Measurements from ENCODE around the gene SLC35D2.
"Not testable (repeated sequence)": the region's sequence is repeated elsewhere in the genome, so short reads cannot be mapped to it uniquely, and the experiment has no call there.

SLC35D2 gene

DNA sequence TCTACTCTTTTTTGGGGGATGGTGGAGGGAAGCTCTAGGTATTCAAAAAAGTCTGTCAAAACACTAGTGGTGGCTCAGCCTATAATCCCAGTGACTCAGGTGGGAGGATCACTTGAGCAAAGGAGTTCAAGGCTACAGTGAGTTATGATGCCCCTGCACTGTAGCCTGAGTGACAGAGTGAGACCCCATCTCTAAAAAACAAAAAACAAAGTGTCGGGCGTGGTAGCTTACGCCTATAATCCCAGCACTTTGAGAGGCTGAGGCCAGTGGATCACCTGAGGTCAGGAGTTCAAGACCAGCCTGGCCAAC, 15.8 kb upstream of the SLC35D2 start:
- DNase-seq = no peak

- no peak for DNase-seq
Observed at GRCh38 chr9:96398582-96399324, 15.2 kb upstream of the SLC35D2 start.

DNA sequence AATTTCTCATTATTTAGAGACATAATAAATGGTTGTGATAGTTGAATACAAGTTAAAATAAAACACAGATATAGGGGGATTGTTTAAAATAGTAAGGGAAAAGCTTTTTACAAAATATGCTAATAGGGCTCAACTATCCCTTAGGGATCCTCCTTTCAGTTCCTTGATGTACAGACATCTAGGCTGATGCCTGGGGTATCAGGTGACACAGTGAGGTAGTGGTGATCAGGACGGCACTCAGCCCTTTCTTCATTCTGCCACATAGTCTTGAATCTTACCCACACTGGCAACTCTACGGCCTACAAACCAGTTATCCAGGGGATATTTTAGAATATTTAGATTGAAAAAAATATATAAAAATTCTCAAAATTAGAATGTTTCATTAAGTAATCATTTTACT, 12.5 kb upstream of the SLC35D2 start:
- DNase-seq = no peak

GRCh38 chr9:96394832-96395496, 11.5 kb upstream of the SLC35D2 start:
- DNase-seq = no peak

GRCh38 chr9:96392263-96392662, 8.8 kb upstream of the SLC35D2 start:
- DNase-seq = no peak

DNA sequence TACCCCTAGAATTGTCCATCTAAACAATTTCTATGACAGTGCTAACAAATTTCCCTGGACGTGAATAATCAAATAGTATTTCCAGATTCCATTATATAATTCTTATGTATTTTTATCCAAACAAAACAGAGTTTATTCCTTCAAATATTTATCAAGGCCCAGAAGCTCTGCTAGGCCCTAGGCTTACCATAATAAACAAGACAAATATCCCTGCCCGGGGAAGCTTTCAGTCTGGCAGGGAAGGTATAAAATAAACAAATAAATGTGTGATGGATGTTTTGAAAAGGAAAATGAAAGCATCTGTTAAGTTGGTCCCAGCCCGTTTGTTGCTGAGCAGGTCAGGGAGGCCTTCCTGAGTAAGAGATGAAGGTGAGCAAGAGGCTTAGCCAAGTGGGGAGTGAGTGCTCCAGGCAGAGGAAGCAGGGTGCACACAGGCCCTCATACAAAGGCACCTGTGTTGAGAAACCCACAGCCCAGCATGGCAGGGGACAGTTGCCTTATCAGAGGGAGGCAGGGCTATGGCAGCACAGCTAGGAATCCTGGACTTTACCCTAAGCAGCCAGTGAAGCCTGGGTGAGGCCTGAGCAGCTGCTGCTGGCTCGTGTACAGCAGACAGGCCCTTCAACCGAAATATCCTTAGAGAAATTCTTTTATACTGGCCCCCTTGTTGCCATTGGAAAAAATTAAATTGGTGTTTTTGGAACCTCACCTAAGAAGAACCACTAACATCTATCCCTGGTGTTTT, 7.7 kb upstream of the SLC35D2 start:
- no peak for DNase-seq

DNA sequence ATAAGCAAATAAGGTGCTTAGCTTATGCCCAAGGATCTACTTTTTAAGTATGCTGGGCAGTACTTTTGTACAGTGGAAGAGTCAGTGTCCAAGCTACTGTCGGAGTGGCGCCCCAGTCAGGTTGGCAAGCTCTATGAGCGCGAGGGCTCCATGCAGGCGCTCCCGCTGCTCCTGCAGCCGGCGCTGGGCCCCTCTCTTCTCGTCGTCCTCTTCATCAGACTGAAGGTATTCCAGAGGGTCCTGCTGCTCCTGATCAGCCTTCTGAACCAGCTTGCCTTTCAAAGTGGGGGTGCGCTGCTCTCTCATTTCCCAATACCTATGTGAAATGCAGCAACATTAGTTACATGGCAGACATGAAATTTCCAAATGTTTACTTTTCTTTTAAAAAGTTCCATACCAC, 4.6 kb upstream of the SLC35D2 start:
- no peak for DNase-seq

- no peak for DNase-seq
Observed at GRCh38 chr9:96386157-96386556, 2.6 kb upstream of the SLC35D2 start.

- DNase-seq = no peak
Observed at GRCh38 chr9:96382839-96383164, 709 bp downstream of the SLC35D2 start.

GRCh38 chr9:96382175-96382574, 1.3 kb downstream of the SLC35D2 start:
- no peak for DNase-seq

GRCh38 chr9:96381696-96382095, 1.8 kb downstream of the SLC35D2 start:
- DNase-seq = no peak

DNA sequence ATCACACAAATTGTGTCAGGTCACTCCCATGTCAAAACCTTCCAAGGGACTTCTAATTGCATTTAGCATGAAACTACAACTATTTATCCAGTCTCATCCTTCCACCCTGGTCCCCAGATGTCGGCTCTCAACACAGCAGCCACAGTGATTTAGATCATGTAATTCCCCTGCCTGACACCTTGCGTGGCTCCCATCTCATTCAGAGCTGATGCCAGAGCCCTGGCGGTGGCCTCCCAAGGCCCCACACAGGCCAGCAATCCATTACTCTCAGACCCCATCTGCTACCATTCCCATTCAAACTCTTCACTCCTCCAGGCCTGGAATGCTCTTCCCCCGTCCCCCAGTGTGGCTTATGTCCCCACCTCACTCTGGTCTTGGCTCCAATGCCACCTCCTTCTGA, 2.4 kb downstream of the SLC35D2 start:
- no peak for DNase-seq

GRCh38 chr9:96379461-96379860, 4.0 kb downstream of the SLC35D2 start:
- DNase-seq = no peak

GRCh38 chr9:96378187-96378586, 5.3 kb downstream of the SLC35D2 start:
- no peak for DNase-seq

DNA sequence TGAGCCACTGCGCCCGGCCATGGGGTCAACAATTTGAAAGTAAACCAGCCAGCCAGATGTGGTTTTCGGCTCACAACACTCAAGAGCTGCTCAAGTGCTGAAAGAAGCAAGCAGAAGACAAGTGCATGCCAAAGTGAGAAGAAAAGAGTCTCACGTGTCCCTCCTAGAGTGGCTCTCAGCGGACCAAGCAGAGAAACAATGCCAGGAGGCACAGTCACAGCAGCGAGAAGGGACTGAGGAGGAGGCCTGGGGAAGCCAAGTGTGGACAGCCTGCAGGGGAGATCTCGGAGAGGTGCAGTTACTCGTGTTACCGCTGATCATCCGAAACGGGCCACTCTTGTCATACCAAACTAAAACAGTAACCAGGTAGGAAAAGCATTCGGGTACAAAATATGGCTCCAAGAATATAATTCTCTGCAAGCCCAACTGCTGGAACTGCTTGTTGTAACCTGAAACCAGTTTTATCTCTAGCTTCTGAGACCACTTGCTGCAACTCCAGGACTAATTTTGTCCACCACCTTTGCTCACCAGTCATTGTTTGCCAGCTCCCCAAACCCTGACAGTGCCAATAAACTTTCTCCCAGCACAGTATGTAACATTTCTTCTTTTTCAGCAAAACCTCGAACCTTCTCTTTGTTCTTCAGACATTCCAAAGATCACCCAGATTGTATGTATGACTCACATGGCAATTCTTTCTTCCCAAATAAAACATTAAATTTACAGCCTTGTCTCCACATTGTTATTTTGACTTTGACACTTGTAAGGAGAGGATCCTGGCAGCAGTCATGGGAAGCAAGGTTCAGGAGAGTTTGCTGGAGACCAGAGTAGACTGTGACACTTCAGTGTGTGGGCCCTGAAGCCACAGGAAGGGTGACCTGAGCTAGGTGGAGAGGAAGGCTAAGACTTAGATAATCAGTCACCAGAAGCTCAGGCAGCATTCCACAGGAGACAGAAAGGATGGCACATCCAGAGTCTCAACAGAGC, 6.3 kb downstream of the SLC35D2 start:
- DNase-seq = no peak

- not testable (repeated sequence) for DNase-seq
Observed at GRCh38 chr9:96375507-96375906, 8.0 kb downstream of the SLC35D2 start.

- no peak for DNase-seq
Observed at GRCh38 chr9:96367943-96368342, 15.6 kb downstream of the SLC35D2 start.

DNA sequence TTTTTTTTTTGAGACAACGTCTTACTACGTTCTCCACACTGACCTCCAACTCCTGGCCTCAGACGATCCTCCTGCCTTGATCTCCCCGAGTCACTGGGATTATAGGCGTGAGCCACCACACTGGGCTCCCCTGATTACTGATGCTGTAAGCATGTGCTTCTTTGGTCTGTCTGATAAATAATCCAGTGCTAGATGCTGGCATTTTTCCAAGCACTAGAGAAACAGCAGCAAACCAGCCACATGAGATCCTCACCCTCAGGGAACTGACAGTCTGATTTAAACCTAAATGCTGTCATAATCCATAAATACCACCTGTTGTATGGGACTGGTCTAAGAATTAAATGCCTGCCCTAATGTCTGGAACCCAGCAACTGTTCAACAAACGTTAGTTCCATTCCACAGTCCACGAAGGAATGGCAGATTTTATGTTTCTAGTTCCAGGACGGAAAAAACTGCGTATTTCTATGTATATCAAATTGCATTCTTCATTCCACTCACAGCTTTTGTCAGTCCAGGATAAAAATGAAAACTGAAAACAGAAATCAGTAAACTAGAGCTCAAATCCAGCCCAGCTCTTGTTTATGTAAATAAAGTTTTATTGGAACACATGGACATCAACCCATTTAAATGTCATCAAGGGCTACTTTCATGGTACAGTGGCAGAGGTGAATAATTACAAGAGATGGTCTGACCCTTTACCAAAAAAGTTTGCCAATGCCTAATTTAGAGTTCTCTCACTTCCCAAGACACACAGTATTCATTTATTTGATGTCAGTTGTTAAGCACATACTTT, 20.1 kb downstream of the SLC35D2 start:
- no peak for DNase-seq

DNA sequence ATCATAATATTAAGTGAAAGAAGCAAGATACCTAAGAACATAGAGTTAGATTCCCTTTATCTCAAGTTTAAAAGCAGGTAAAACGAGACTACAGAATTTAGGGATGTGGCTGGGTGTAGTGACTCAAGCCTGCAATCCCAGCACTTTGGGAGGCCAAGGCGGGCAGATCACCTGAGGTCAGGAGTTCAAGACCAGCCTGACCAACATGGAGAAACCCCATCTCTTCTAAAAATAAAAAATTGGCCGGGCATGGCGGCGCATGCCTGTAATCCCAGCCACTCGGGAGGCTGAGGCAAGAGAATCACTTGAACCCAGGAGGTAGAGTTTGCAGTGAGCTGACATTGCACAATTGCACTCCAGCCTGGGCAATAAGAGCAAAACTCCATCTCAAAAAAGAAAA, 21.4 kb downstream of the SLC35D2 start:
- not testable (repeated sequence) for DNase-seq

- no peak for DNase-seq
Observed at GRCh38 chr9:96361668-96362067, 21.8 kb downstream of the SLC35D2 start.

DNA sequence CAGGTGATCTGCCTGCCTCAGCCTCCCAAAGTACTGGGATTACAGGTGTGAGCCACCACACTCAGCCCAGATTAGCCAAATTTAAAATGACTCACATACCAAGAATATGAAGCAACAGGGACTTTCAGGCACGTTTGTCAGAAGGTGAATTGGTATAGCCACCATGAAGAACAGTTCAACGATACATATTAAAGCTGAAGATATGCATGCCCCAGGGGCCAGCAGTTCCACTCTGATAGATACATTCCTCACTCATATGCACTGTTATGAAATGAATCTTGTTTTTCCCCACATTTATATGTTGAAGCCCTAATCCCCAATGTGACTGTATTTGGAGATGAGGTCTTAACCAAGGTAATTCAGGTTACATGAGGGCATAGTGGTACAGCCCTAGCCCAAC, 22.5 kb downstream of the SLC35D2 start:
- no peak for DNase-seq

- DNase-seq = not testable (repeated sequence)
Observed at GRCh38 chr9:96360523-96360922, 23.0 kb downstream of the SLC35D2 start.
